Sigmoid colon (tissue), 4 donors: ENCODE results near the gene MAD1L1.

Experiments
- CTCF ChIP-seq, 4 experiments: fragments of 450-650 bp in 3 of 4; fragments of 200-600 bp in 1 of 4; IDR thresholded peaks; one replicate each; pipeline ENCODE4 v1.5.1; 2016 to 2019; ENCODE audit warnings: antibody characterized with exemption in 4 of 4, mild to moderate bottlenecking in 3 of 4, moderate library complexity in 2 of 4
- POLR2AphosphoS5 ChIP-seq, 4 donors: sonication (generic); formaldehyde crosslinking; IDR thresholded peaks; one replicate each; pipeline ENCODE4 v1.6.1; 2017; ENCODE audit warnings: antibody characterized with exemption in 4 of 4

GRCh38 chr7:1802899-1803298, 429.8 kb downstream of the MAD1L1 start:
- TF ChIP-seq CTCF (IDR thresholded peaks at IDR 0.05) (no peak), POLR2AphosphoS5 (IDR thresholded peaks at IDR 0.05) (no peak)
